H1 (cell line): ENCODE measurements around the gene TCERG1L.

Source experiments
- CTCF ChIP-seq, 3 experiments: IDR thresholded peaks; 1 replicate in 2 of 3; 2 replicates in 1 of 3; pipeline versions ENCODE4 v1.5.1 to v1.6.1; 2011; ENCODE audit warnings: low read length in 3 of 3, mild to moderate bottlenecking in 3 of 3, inconsistent platforms in 2 of 3, low read depth in 1 of 3, moderate library complexity in 1 of 3; ENCODE audit not compliant: insufficient read depth in 1 of 3; ENCODE audit errors: control extremely low read depth in 1 of 3
- EP300 ChIP-seq, 2 experiments: IDR thresholded peaks; 1 replicate in 1 of 2; 2 replicates in 1 of 2; pipeline ENCODE4 v1.6.1; 2011 to 2012; ENCODE audit warnings: low read depth in 2 of 2, low read length in 2 of 2, mild to moderate bottlenecking in 2 of 2, borderline replicate concordance in 1 of 2, inconsistent platforms in 1 of 2, moderate library complexity in 1 of 2
- POLR2A ChIP-seq, 2 experiments: IDR thresholded peaks; 1 replicate in 1 of 2; 2 replicates in 1 of 2; pipeline ENCODE4 v1.6.1; 2011; ENCODE audit warnings: low read depth in 2 of 2, low read length in 2 of 2, mild to moderate bottlenecking in 2 of 2; ENCODE audit errors: control extremely low read depth in 1 of 2

GRCh38 chr10:131260452-131261211 is 50.9 kb downstream of the TCERG1L start:
- no peak for TF ChIP-seq POLR2A (IDR thresholded peaks at IDR 0.05; ENCODE audit: control extremely low read depth in 1 of 2, low read depth in 2 of 2, low read length in 2 of 2)
- TF ChIP-seq CTCF (IDR thresholded peaks at IDR 0.05; ENCODE audit: control extremely low read depth in 1 of 3, insufficient read depth in 1 of 3, low read depth in 1 of 3, low read length in 3 of 3), result no peak
- TF ChIP-seq EP300 (IDR thresholded peaks at IDR 0.05; ENCODE audit: borderline replicate concordance in 1 of 2, low read depth in 2 of 2, low read length in 2 of 2), result no peak
